ENCODE data around the gene FAM216B. TPM values are rescaled to one million over a fixed set of nuclear protein-coding genes. Genes with fewer than 3 reads are reported as not detected.

The FAM216B gene
- polyA plus RNA-seq, 1 of the 3 experiments (the other 2 are of a cell fraction), result not detected

DNA sequence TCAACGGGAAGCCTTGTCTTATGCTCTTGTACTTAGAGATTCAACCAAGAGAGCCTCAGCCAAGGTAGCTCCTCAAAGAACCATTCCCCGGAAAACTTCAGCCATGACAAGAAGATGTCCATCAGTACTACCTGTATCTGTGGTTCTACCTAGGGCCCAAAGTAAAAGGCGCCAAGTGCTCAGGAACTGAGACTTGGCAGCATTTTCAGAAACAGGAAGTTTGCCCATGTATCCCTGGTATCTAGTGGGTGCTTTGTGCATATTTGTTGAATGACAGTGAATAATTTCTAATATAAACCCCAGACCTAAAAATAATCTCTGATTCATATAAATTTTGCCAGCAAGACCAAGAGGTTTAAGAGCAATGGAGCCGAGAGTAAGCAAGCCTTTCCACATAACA is 7.2 kb downstream of the FAM216B start:
- no peak overlapping the region for H2AFZ ChIP-seq (ENCODE audit: low read depth)
- no peaks in the 10 kb centered on the region for H3K4me1 ChIP-seq (ENCODE audit: control insufficient read depth in 1 of 2, insufficient read depth in 2 of 2, low read depth in 1 of 2, low read length in 1 of 2)
- no peak overlapping the region for H3K4me3 ChIP-seq (ENCODE audit: low read depth in 2 of 2, low read length in 1 of 2)
- H4K20me1 ChIP-seq (ENCODE audit: insufficient read depth), result no peaks in the 10 kb centered on the region
- DNase-seq, result no peak
- ChIA-PET POLR2A (no interaction called here), CTCF (no interaction called here)
- no peaks in the 10 kb centered on the region for H3K36me3 ChIP-seq (replicated peaks in 1 of 2; ENCODE audit: control insufficient read depth in 1 of 2, insufficient read depth in 2 of 2, low read length in 1 of 2)
- H3K27ac ChIP-seq (ENCODE audit: low read depth in 2 of 2, low read length in 1 of 2), result no peak overlapping the region
- no peaks in the 10 kb centered on the region for H3K9me2 ChIP-seq
- H3K27me3 ChIP-seq (ENCODE audit: insufficient read depth), result no peaks in the 10 kb centered on the region
- H3K4me2 ChIP-seq, result no peak overlapping the region
- no peak overlapping the region for H3K9ac ChIP-seq
- WGBS (ENCODE audit: low lambda C conversion rate), result 78% methylated on average over 4 of the region's 4 CpGs
- H3K9me3 ChIP-seq, result no peaks in the 10 kb centered on the region
- TF ChIP-seq ELF1 (IDR thresholded peaks at IDR 0.05), result no peak
- TF ChIP-seq YY1 (IDR thresholded peaks at IDR 0.05; ENCODE audit: low read depth), result no peak
- no peak for TF ChIP-seq TCF12 (IDR thresholded peaks at IDR 0.05)
- TF ChIP-seq, protein P1, sequence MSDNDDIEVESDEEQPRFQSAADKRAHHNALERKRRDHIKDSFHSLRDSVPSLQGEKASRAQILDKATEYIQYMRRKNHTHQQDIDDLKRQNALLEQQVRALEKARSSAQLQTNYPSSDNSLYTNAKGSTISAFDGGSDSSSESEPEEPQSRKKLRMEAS (IDR thresholded peaks at IDR 0.05; ENCODE audit: low read depth), result no peak
- no peak for TF ChIP-seq POLR2AphosphoS5 (IDR thresholded peaks at IDR 0.05; ENCODE audit: low read depth, low read length)
- TF ChIP-seq NRF1 (IDR thresholded peaks at IDR 0.05; ENCODE audit: low read depth, low read length), result no peak
- TF ChIP-seq NFIC (IDR thresholded peaks at IDR 0.05; ENCODE audit: borderline replicate concordance), result no peak
- no peak for TF ChIP-seq MXI1 (IDR thresholded peaks at IDR 0.05; ENCODE audit: low read depth, low read length)
- no peak for TF ChIP-seq TEAD4 (IDR thresholded peaks at IDR 0.05; ENCODE audit: borderline replicate concordance, insufficient read depth)
- TF ChIP-seq, protein P2, sequence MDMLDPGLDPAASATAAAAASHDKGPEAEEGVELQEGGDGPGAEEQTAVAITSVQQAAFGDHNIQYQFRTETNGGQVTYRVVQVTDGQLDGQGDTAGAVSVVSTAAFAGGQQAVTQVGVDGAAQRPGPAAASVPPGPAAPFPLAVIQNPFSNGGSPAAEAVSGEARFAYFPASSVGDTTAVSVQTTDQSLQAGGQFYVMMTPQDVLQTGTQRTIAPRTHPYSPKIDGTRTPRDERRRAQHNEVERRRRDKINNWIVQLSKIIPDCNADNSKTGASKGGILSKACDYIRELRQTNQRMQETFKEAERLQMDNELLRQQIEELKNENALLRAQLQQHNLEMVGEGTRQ (IDR thresholded peaks at IDR 0.05; ENCODE audit: borderline replicate concordance, low read depth, low read length), result no peak
- TF ChIP-seq RAD21 (IDR thresholded peaks at IDR 0.05; ENCODE audit: low read length), result no peak
- TF ChIP-seq RCOR1 (IDR thresholded peaks at IDR 0.05; ENCODE audit: low read length), result no peak
- TF ChIP-seq CHD2 (IDR thresholded peaks at IDR 0.05; ENCODE audit: low read length, partially characterized antibody), result no peak
- TF ChIP-seq, protein P3, sequence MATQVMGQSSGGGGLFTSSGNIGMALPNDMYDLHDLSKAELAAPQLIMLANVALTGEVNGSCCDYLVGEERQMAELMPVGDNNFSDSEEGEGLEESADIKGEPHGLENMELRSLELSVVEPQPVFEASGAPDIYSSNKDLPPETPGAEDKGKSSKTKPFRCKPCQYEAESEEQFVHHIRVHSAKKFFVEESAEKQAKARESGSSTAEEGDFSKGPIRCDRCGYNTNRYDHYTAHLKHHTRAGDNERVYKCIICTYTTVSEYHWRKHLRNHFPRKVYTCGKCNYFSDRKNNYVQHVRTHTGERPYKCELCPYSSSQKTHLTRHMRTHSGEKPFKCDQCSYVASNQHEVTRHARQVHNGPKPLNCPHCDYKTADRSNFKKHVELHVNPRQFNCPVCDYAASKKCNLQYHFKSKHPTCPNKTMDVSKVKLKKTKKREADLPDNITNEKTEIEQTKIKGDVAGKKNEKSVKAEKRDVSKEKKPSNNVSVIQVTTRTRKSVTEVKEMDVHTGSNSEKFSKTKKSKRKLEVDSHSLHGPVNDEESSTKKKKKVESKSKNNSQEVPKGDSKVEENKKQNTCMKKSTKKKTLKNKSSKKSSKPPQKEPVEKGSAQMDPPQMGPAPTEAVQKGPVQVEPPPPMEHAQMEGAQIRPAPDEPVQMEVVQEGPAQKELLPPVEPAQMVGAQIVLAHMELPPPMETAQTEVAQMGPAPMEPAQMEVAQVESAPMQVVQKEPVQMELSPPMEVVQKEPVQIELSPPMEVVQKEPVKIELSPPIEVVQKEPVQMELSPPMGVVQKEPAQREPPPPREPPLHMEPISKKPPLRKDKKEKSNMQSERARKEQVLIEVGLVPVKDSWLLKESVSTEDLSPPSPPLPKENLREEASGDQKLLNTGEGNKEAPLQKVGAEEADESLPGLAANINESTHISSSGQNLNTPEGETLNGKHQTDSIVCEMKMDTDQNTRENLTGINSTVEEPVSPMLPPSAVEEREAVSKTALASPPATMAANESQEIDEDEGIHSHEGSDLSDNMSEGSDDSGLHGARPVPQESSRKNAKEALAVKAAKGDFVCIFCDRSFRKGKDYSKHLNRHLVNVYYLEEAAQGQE (IDR thresholded peaks at IDR 0.05; ENCODE audit: low read depth, low read length), result no peak
- TF ChIP-seq FOXM1 (IDR thresholded peaks at IDR 0.05; ENCODE audit: low read depth), result no peak
- TF ChIP-seq EP300 (IDR thresholded peaks at IDR 0.05; ENCODE audit: borderline replicate concordance in 1 of 2, low read depth in 1 of 2, low read length in 1 of 2), result no peak
- TF ChIP-seq JUND (IDR thresholded peaks at IDR 0.05), result no peak
- TF ChIP-seq, protein P4, sequence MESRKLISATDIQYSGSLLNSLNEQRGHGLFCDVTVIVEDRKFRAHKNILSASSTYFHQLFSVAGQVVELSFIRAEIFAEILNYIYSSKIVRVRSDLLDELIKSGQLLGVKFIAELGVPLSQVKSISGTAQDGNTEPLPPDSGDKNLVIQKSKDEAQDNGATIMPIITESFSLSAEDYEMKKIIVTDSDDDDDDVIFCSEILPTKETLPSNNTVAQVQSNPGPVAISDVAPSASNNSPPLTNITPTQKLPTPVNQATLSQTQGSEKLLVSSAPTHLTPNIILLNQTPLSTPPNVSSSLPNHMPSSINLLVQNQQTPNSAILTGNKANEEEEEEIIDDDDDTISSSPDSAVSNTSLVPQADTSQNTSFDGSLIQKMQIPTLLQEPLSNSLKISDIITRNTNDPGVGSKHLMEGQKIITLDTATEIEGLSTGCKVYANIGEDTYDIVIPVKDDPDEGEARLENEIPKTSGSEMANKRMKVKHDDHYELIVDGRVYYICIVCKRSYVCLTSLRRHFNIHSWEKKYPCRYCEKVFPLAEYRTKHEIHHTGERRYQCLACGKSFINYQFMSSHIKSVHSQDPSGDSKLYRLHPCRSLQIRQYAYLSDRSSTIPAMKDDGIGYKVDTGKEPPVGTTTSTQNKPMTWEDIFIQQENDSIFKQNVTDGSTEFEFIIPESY (IDR thresholded peaks at IDR 0.05; ENCODE audit: borderline replicate concordance, low read depth), result no peak
- no peak for TF ChIP-seq FOSL2 (IDR thresholded peaks at IDR 0.05; ENCODE audit: borderline replicate concordance, low read depth)
- no peaks in the 10 kb centered on the region for H3F3A ChIP-seq (replicated peaks; ENCODE audit: insufficient read depth)
- H3K79me2 ChIP-seq (ENCODE audit: insufficient read depth), result no peaks in the 10 kb centered on the region
